Gastroesophageal sphincter (tissue), 3 donors: Measurements from ENCODE around the gene ESCO1.

Experiments used
- EP300 ChIP-seq: sonication (generic); formaldehyde crosslinking; IDR thresholded peaks from one replicate; pipeline ENCODE4 v1.6.1; 2017; ENCODE audit warnings: antibody characterized with exemption, mild to moderate bottlenecking
- POLR2A ChIP-seq, 2 donors: fragments of 450-650 bp; IDR thresholded peaks; one replicate each; pipeline ENCODE4 v1.6.1; 2017; ENCODE audit warnings: antibody characterized with exemption in 2 of 2, mild to moderate bottlenecking in 2 of 2, moderate library complexity in 1 of 2
- POLR2AphosphoS5 ChIP-seq: sonication (generic); formaldehyde crosslinking; IDR thresholded peaks from one replicate; pipeline ENCODE4 v1.6.1; 2017; ENCODE audit warnings: antibody characterized with exemption
- TF ChIP-seq, protein P1 (sequence below), 4 experiments: fragments of 200-600 bp in 2 of 4; fragments of 450-650 bp in 2 of 4; sonication (generic) in 1 of 4; IDR thresholded peaks; one replicate each; pipeline ENCODE4 v1.5.1; 2017 to 2019; ENCODE audit warnings: antibody characterized with exemption in 4 of 4, mild to moderate bottlenecking in 2 of 4, moderate library complexity in 2 of 4

DNA sequence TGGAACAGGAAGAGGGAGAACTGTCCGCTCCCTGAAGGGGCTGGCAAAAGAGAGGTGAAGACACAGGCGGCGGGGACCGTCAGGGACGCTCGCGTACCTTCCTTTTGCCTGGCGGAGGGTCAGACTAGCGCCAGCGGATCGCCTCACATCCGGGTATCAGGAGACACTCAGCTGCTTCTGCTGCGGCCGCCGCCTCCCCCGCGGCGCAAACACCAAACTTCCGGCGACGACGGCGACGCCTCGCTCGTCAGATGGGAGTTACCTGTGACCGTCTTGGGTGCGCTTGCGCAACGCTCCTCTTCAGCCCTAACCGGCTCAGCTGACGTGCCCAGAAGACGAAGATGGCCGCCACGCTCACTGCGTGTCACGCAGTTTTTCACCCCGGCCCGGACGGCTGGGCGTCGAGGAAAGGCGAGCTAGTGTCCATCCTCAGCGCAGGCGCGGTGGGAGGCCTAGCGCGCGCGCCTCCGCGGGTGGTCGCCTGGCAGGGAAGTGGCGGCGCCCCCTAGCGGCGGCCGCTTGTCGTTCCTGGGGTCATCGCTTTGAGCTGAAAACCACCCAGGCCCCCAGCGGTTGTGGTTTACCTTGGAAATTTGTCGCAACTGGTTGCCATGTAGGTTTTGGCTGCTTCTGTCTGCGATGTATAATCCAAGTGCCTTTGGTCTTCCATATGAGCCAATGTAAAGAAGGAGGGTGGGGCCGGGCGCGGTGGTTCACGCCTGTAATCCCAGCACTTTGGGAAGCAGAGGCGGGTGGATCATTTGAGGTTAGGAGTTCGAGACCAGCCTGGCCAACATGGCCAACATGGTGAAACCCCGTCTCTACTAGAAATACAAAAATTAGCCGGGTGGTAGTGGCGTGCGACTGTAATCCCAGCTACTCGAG is at the start of gene ESCO1:
- TF ChIP-seq, protein P1, sequence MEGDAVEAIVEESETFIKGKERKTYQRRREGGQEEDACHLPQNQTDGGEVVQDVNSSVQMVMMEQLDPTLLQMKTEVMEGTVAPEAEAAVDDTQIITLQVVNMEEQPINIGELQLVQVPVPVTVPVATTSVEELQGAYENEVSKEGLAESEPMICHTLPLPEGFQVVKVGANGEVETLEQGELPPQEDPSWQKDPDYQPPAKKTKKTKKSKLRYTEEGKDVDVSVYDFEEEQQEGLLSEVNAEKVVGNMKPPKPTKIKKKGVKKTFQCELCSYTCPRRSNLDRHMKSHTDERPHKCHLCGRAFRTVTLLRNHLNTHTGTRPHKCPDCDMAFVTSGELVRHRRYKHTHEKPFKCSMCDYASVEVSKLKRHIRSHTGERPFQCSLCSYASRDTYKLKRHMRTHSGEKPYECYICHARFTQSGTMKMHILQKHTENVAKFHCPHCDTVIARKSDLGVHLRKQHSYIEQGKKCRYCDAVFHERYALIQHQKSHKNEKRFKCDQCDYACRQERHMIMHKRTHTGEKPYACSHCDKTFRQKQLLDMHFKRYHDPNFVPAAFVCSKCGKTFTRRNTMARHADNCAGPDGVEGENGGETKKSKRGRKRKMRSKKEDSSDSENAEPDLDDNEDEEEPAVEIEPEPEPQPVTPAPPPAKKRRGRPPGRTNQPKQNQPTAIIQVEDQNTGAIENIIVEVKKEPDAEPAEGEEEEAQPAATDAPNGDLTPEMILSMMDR (IDR thresholded peaks at IDR 0.05): peak; percentile 96 to 99 (median 98)
- TF ChIP-seq POLR2AphosphoS5: peak; percentile 93
- peak; percentile 79 to 86 for TF ChIP-seq POLR2A (IDR thresholded peaks at IDR 0.05)
- TF ChIP-seq EP300: no peak
